GM18517 (cell line): ENCODE results near the gene DLGAP4.

Experiments used
- ATAC-seq: cut with Tn5 transposase; IDR thresholded peaks from one replicate; pipeline ENCODE4 v1.9.1; 2021; ENCODE audit warnings: mild to moderate bottlenecking, moderate library complexity; ENCODE audit not compliant: unreplicated experiment

The DLGAP4 gene

DNA sequence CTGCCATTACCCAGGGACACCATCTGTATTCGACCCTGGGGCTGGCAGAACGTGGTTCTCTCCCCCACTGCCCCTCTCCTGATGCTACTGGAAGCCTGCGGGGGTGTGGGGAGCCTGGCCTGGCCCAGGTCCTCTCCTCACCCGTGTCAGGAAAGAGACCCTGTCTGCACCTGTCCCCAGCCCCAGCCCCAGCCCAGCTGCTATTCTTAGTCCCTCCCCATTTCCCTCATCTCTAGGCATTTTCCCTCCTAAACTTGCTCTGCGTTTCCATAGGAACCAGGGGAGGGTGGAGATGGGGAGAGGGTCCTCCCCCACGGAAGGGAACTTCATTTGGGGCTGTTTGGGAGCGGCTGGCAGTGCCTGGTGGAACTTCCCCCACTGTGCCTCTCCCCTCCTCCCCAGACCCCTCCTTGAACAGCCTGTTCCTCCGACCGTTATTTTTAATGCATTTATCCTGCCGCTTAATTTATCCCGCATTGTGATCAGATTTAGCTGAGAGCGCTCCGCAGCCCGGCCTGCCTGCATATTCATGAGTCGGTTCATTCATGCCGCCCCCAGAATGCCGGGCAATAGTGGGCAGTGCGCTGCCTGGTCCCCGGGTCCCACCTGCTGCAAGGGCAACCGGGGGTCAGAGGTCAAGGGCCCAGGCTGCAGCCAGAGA is 31.8 kb upstream of the DLGAP4 start:
- ATAC-seq = no peak

DNA sequence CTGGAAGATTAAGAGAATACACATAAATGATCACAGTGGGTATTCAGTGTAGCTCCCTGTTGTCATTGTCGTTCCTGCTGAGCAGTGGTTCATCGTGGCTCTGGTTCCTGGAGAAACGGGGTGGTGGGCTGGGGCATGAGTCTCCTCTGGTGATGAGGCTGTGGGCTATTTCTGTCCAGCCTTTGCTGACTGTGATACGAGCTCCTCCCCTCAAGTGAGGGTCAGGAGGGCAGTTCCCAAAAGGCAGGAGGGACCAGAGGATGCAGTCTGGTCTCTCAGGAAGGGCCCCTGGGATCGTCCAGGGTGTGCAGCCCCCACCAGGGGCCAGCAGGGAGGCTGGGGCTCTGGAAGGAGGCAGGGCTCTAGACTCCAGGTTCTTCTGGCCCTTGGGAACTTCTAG is 31.1 kb upstream of the DLGAP4 start:
- ATAC-seq = no peak

DNA sequence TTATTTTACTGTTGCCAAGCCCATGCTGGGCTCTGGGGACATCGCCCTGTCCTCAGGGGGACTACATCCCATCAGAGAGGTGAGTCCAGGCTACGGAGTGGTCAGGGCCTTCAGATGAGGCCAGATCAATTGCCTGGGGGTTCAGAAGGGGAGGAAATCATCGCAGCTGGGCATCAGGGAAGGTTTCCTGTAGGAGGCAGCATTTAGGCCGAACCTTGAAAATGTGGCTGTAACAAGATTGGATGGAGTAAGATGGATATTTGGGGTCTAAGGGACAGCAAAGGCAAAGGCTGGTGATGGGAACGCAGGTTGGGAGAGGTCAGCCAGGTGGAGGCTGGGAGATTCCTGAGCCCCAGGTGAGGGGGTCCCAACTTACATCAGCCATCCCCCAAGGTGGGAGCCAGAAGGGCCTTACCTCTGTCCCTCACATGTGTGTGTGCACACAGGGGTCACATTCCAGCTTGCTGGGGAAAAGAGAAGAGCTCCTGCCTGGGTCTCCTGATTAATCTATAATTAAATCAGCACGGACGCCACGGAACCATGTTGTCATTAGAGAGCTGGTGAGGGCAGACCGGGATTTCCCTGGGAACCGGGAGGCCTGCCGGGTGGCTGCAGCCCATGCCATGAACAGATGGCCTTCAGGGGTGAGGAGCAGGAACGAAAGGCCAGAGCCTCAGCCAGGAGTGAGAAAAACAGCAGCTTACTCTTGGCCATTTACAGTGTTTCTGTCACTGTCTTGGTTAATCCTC is 30.5 kb upstream of the DLGAP4 start:
- no peak for ATAC-seq

DNA sequence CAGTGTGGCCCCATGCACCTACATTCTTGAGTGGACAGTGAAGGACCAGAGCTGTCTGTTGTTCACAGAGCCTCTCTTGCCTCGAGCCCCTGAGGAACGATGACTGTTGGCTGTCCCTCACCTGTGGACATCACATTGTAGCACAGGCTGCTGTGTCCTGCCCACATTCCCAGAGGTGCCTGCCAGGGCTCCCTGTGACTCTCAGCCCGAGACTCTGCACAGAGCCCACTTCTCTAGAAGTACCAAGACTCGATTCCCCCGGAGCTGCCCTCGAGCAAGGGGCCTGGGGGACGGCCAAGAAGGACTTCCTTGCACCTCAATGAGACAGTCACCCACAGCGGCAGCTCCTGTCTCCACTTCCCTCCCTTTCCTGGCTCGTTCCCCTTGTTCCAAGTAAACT is 28.6 kb upstream of the DLGAP4 start:
- ATAC-seq = no peak

DNA sequence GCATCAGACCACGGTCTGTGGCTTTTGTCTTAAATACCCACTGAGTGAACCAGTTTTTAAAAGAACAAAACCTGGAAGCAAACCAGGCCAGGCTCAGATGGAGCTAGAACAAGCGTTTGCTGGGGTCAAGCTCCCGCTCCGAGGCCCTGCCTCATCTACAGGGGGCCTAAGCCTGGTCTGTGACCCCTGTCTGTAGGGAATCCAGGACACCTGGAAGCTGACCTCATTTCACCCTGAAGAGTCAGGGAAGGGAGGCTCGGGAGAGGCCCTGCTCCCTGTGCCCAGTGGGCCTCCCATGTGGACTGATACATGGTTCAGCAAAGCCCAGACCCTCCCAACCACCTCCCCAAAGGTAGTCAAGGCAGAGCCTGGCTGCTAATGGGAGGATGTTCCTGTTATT is 26.8 kb upstream of the DLGAP4 start:
- no peak for ATAC-seq

DNA sequence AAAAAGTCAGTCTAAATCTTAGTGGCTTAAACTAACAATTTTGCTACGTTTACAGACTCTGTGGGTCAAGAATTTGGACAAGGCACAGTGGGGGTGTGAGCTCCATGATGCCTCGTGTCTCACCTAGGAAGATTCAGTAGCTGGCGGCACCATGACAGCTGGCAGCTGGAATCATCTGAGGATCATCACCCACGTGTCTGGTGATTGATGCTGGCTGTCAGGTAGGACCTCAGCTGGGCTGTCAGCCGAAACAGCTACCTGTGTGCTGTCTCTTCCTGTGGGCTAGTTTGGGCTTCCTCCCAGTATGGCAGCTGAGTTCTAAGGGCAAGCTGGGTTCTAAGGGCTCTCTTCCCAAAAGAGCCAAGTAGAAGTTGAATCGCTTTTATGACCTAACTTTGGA is 26.4 kb upstream of the DLGAP4 start:
- ATAC-seq = no peak

DNA sequence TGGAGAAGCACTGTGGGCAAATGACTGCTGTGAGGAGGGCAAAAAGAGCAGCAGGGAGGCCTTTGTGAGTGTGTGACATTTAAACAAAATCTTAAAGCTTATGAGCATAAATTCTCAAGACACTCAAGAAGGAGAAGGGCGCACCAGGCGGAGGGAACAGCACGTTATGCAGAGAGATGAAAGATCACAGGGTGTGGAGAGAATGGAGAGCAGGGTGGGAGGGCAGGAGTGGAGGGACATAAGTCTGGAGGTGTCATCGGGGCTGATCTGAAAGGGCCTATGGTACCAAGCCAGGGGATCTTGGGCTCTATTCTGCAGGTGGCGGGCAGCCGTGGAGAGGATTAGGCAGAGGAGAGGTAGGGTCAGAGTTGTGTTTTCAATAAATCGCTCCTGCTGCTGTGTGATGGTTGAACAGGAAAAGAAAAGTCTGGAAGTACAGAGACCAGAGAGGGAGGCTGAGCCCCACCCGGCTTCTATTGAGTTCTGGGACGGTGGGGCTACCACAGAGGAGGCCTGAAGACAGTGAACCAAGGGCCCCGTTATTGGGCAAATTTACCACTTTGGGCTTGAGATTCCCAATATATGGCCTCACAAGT is 24.3 kb upstream of the DLGAP4 start:
- ATAC-seq = no peak

DNA sequence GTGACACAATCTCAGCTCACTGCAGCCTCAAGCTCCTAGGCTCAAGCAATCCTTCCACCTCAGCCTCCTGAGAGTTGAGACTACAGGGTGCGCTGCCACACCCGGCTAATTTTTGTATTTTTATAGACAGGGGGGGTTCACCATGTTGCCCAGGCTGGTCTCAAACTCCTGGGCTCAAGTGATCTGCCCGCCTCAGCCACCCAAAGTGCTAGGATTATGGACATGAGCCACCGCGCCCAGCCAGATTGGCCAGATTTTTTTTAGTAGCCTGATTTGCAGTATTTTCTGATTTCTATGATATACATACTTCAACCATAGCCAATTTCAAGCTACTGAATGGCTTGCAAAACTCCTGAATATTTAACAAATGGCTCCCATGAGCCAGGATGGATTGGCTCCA is 21.4 kb upstream of the DLGAP4 start:
- no peak for ATAC-seq

DNA sequence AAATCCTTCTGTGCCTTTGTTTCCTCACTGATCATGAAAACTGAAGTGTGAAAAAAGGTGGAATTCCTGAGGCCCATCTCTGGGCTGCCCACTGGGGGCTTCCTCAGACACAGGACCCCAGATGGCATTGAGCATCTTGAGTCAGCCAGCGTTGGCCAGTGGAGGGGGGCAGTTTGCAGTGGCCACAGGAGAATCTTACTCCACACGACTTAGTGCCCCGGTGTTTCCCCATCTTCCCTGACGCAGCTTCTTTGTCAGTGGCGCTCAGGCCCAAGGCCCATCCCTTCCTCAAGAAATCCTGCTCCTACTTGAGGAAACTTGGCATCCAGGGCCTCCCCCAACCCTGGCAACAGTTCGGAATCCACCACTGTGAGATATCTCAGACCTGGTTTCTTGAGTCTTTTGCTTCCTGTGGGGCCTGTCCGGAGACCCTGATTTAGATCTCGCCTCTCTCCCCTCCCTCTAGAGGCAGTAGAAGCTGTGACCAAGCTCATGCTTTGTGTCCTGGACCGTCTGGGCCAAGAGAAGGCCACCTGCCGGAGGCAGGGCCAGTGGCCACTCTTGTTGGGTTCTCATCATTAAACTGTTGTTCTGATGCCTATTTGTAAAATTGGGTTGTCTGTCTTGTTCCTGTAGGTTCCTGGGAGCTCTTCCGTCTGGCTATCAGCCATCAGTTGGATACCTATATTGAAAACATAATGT is 20.2 kb upstream of the DLGAP4 start:
- ATAC-seq = no peak

DNA sequence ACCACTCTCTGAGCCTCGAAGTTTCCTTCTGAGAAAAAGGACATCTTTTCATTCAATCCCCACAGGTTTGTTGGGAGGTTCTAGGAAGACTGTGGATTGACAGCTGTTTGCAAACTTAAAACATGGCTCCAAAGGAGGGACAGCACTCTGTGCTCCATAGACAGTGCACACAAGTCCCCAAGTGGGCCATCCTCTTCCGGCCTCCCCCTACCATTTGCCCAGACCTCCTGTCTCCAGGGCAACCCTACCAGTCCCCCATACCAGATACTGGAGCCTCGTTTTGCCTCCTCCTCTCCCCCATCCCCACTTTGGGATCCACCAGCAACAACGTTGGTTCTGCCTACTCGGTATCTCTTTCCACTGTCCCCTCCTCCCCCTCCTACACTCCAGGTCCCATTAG is 8.5 kb upstream of the DLGAP4 start:
- ATAC-seq = no peak

DNA sequence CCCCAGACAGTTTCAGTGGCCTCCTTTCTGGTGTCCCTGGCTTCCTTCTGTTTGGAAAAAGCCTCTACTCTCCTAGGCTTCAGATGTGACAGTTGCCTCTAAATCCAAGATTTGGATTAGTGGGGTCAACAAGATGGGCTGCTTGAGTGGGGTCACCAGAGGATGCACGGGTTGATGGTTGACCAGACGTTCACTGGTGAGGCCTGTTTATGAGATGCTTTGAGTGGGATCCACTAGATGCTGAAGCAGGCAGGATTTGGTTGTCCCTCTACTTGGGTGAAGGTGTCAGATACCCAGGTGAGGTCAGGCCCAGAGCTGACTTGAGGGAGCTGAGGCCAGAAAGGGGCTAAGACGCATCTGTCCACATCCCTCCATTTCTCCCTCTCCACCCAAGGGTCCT is 8.1 kb upstream of the DLGAP4 start:
- no peak for ATAC-seq

DNA sequence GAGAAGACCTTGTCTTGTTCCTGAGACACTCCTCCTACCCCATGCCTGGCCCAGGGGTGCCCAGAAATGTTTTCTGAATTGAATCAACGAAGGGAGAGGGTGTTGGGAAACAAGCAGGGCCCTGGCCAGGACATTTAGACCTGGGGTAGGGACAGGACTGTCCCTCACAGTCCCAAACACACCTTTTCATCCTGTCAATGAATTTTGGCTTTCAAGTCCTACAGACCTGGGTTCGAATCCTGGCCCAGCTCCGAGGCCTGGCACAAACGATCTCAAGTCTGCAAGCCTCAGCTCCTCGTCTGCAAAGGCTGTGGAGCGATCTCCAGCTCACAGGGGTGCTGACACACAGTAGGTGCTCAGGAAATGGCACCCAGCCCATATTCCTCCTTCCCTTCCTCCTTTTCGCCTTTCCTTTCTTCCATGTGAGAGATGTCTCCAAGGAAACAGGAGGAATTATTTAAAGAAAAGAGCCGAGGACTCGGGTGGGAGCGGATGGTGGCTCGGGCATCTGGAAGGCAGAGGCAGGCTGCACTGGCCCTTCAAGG is 7.3 kb upstream of the DLGAP4 start:
- ATAC-seq = no peak

DNA sequence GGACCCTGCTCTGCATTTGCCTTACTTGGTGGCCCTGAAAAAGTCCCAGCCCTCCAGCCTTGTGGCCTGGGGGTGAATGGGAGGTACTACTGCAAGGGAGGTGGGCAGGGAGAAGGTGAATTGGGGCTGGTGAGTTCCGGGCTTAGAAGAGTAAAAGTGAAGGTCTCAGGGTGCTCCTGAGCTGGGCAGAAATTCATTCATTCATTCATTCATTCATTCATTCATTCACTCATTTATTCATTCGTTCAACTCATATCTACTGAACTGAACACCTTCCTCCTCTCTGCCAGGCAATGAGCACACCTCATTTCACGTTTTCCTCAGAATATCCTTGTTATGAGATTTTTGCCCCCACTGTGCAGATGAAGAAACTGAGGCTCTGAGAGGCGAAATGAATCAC is 6.7 kb upstream of the DLGAP4 start:
- ATAC-seq = no peak

DNA sequence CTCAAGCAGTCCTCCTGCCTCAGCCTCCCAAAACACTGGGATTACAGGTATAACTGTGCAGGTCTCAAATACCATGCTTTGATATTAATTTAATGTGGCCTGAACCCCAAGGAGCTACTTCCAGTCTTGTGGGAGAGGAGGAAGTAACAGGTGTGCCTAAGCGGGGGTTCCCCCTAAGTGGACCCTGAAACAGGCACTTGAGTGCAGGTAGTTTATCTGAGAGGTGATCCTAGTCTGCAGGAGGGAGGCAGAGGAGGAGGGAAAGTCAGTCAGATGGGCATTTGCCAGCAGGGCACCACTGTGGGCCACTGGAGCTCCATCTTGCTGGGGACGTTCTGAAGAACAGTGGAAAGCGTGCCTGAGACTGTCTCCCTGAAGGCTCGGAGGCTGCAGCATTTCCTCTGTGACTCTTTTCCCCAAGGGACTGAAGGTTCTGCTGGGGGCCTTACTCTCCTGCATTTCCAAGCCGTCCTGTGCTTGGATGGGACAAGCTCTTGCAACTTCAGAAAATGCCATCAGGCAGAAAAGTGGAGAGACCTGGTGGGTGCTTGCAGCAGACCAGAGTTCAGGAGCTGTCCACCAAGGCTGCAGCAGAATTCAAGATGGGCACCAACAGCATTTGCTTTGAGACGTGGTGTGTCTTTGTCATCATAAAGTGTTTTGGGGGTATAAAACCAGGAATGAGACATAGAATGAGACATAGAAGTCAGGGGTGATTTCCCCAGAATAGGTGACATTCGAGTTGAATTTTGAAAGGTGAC is 4.6 kb upstream of the DLGAP4 start:
- no peak for ATAC-seq

DNA sequence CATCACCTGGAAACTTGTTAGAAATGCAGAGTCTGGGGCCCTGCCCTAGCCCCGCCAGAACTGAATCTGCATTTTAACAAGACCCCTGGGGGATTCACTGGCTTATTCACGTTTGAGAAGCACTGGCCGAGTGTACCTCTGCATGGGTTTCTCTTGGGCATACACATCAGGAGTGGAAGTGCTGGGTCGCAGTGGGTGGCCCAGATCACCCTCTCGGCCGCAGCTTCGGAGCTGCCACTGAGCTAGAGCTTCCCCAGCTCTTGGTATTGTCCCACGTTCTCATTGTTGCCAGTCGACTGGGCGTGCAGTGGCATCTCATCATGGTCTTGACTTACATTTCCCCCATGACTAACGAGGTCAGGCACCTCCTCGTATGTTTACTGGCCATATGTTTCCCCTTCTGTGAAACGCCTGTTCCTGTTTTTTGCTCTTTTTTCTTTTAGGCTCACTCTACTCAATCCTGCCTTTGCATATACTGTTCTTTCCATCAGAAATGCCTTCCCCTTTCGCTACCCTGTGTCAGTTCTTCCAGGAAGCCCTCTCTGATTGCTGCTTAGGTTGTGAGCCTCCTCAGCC is 3.0 kb upstream of the DLGAP4 start:
- no peak for ATAC-seq

DNA sequence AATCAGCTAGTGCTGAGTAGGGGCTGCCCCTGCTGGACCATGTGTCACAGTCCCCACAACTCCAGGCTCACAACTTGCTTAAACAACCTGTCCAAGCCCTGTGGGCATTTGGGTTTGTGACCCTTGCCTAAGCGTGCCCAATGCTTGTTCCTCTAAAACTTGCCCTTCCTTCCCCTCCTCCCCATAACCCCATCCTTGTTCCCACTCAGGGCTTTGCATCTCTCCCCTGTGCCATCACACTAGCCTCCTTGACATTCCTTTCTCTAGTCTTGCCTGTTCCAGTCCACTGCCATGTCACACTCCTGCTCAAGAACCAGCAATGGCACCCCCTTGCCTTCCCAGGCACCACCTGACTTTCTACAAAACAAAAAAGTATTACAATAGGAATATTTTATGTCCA is 2.3 kb upstream of the DLGAP4 start:
- ATAC-seq = no peak

DNA sequence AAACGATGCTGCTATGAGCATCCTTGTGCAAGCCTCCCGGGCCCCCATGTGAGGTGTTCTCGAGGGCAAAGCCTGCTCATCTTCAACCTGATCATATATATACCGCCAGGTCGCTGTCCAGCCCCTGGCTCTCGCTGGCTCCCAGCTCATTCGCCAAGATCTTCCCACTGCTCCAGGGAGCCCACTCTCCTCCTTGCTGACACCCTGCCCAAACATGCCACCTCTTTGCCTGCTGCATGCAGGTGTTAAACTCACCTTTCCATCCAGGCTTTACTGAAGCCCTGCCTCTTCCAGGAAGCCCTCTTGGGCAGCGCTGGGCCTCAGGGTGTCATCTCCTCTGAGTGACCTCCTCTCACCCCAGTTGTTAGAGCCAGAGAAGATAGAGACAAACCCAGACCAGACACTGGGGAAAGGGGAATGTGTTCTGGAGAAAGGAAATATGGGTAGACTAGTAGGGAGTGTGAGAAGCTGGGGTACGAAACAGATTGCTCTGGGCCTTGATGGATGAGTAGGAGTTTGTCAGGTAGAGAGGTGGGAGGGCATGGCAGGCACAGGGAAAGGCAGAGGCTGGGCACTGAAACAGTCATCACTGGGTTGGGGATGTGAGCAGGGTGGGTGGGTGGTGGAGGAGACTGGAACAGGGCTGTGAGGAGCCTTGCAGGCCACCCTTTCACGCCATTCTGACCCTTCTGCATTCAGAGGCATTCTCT is 1.2 kb upstream of the DLGAP4 start:
- no peak for ATAC-seq

DNA sequence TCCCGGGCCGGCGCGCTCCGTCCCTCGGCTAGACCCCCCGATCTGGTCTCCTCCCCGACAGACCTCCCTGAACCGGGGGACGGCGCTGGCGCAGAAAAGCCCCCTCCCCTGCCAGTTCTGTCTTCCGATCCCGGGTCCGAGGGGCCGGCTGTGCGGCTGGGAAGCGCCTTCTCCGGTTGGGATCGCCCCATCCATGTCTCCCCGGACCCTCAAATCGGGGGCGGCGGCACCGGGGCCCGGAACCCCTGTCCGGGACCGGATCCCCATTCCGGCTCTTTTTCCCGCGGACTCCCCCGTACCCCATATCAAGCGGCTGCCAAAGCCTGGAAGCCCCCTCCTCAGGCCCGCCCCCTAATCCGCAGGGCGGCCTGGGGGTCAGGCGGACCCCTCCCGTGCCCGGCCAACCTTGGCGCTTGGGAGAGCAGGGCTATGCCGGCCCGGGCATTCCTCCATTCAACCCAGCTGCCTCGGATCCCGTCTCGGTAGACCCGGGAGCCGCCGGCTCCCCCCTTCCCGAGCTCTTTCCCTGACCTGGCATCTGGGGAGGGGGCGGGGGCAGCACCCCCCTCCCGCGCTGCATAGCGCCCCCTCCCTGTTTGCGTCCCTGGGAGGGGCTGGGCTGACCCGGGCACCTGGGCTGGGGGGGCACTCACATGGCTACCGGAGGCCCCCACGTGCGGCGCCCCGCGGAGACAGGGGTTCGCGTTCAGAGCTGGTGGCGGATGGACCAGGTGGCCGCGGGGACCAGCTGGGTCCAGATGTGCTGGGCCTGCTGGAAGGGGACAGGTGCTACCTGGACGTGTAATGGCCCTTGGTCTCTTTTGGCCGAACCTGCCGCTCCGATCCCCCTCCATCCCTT is 643 bp downstream of the DLGAP4 start:
- ATAC-seq = no peak
